Smooth muscle cell of the umbilical artery (primary cell): Measurements from ENCODE around the gene KIF18B. TPM values are rescaled to one million over a fixed set of nuclear protein-coding genes. Genes with fewer than 3 reads are reported as not detected.

Experiments used
- total RNA-seq: library from RNA; depleted of rRNA; stranded (reverse); fragments of >200 nt; gene quantifications from 2 replicates; pipeline ENCODE4 v1.2.3, GENCODE V29; 2014

Gene KIF18B
- 0.30 and 3.2 TPM in 2 replicates for total RNA-seq

GRCh38 chr17:44947461-44948314 is at the start of gene KIF18B:
Gene KIF18B (minus strand): TSS chr17:44947773. CDS start chr17:44936344, 11,429 bp downstream.

GRCh38 chr17:44968225-44969143 is 20.9 kb upstream of the KIF18B start, which contains the start of gene C1QL1:
Gene C1QL1 (minus strand): TSS chr17:44968303. CDS start chr17:44968048, 255 bp downstream.

GRCh38 chr17:44915321-44915726 is 32.2 kb downstream of the KIF18B start, which contains the start of gene GFAP:
Gene GFAP (minus strand): TSS chr17:44915500. CDS start chr17:44915486, 14 bp downstream.

GRCh38 chr17:44899074-44899782 is 48.3 kb downstream of the KIF18B start, which contains the start of gene EFTUD2:
Gene EFTUD2 (minus strand): TSS chr17:44899445. CDS start chr17:44894521, 4,924 bp downstream.

Other genes with a start within 250 kb of the KIF18B start
- gene DBF4B, start 239.1 kb downstream of the KIF18B start, total RNA-seq = 3.0 and 4.8 TPM in 2 replicates
- 0.30 and 0.69 TPM in 2 replicates for gene ADAM11, start 188.8 kb downstream of the KIF18B start, total RNA-seq
- gene GJC1, start 117.5 kb downstream of the KIF18B start, total RNA-seq = 13.1 and 43.7 TPM in 2 replicates
- gene HIGD1B, start 99.9 kb downstream of the KIF18B start, total RNA-seq = not detected in 2 replicates
- 92.1 and 207 TPM in 2 replicates for gene EFTUD2, start 48.3 kb downstream of the KIF18B start, total RNA-seq
- gene GFAP, start 32.3 kb downstream of the KIF18B start, total RNA-seq = 1.5 and 2.0 TPM in 2 replicates
- 0.30 TPM in 1 of 2 replicates, not detected in the other for gene C1QL1, start 20.5 kb upstream of the KIF18B start, total RNA-seq
- 36.5 and 60.8 TPM in 2 replicates for gene DCAKD, start 103.9 kb upstream of the KIF18B start, total RNA-seq
- gene NMT1, start 113.5 kb upstream of the KIF18B start, total RNA-seq = 71.6 and 108 TPM in 2 replicates
- gene PLCD3, start 184.7 kb upstream of the KIF18B start, total RNA-seq = 49.9 and 55.8 TPM in 2 replicates
- gene ACBD4, start 187.9 kb upstream of the KIF18B start, total RNA-seq = 3.5 and 5.0 TPM in 2 replicates
- 9.8 and 10.5 TPM in 2 replicates for gene HEXIM1, start 200.7 kb upstream of the KIF18B start, total RNA-seq
- gene HEXIM2, start 214.1 kb upstream of the KIF18B start, total RNA-seq = 2.4 and 4.2 TPM in 2 replicates